Tibial nerve (tissue), 4 donors: ENCODE measurements around the gene PLEKHG4B.
"Not testable (repeated sequence)": the region's sequence is repeated elsewhere in the genome, so short reads cannot be mapped to it uniquely, and the experiment has no call there.

ENCODE experiments used
- CTCF ChIP-seq, 5 experiments: fragments of 200-600 bp in 3 of 5; fragments of 450-650 bp in 2 of 5; sonication (generic) in 3 of 5; IDR thresholded peaks; one replicate each; pipeline ENCODE4 v1.5.1; 2016 to 2019; ENCODE audit warnings: antibody characterized with exemption in 5 of 5, mild to moderate bottlenecking in 3 of 5, moderate library complexity in 2 of 5
- EP300 ChIP-seq, 2 donors: sonication (generic); formaldehyde crosslinking; IDR thresholded peaks; one replicate each; pipeline ENCODE4 v1.6.1; 2017; ENCODE audit warnings: antibody characterized with exemption in 2 of 2, mild to moderate bottlenecking in 1 of 2
- POLR2A ChIP-seq, 2 donors: fragments of 450-650 bp; IDR thresholded peaks; one replicate each; pipeline ENCODE4 v1.6.1; 2017; ENCODE audit warnings: antibody characterized with exemption in 2 of 2, mild to moderate bottlenecking in 2 of 2, moderate library complexity in 2 of 2

- TF ChIP-seq CTCF, POLR2A, EP300 (IDR thresholded peaks at IDR 0.05): not testable (repeated sequence)
Measured at GRCh38 chr5:237931-238330, 146.0 kb downstream of the PLEKHG4B start.
